GM12874 (cell line): ENCODE data around the gene RXFP3.

ENCODE experiments used
- CTCF ChIP-seq: IDR thresholded peaks from 2 replicates; pipeline ENCODE4 v1.5.1; 2011; ENCODE audit warnings: low read depth, mild to moderate bottlenecking, control low read depth, low read length, moderate library complexity; ENCODE audit not compliant: insufficient read depth

RXFP3 gene

GRCh38 chr5:33975852-33976251 is 39.7 kb downstream of the RXFP3 start:
- TF ChIP-seq CTCF = no peak

DNA sequence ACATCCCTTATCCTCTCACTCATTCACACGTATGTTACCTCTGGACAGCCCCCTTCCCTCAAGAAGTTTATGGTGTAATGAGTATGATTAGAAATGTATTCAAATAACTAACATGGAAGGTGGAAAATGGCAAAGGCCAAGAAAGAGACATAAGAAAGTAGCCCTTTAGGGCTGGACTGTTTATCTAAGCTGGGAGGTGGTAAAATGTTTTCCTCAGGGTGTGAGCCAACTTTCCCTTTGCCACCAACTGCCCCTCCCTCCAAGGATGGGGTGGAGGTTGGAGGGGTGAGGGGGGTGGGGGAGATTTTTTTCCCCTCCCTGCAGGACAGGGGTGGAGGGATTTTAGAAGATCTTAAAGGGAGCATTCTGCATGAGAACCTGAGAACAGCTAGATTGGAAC is 40.1 kb downstream of the RXFP3 start:
- TF ChIP-seq CTCF = no peak

DNA sequence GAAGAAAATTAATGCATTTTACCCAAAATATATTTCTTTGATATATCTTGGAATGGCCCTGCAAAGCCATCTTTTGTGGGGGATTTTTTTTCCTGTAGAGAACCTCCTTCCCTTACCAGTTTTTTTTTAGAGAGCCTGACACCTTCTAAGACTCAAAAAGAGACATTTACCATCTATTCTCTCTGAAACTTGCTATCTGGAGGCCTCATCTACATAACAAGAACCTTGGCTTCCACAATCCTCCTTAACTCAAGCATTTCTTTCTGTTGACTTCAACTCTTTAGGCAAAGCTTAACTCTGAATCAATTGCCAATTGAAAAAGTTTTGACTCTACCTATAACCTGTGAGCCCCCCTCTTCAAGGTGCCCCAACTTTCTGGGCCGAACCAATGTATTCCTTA is 42.1 kb downstream of the RXFP3 start:
- no peak for TF ChIP-seq CTCF

- no peak for TF ChIP-seq CTCF
These were observed 43.8 kb downstream of the RXFP3 start for GRCh38 chr5:33980030-33980429.

- no peak for TF ChIP-seq CTCF
These were observed 45.4 kb downstream of the RXFP3 start for GRCh38 chr5:33981408-33982162.

DNA sequence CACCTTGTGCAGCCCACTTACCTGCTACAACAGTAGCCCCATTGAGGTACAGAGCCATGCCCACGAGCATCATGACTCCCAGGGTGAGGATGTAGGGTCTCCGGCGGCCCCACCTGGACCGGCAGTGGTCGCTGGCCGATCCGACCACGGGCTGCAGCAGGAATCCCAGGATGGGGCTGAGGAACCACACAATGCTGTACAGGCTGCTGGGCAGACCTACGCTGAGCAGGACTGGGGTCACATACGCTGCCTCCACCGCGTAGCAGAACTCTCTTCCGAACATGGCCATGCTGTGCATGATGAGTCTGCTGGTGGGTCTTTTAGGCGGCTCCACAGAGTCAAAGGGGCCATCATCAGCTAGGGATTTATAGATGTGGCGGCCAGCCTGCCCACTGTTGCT is 48.0 kb downstream of the RXFP3 start:
- TF ChIP-seq CTCF = no peak

DNA sequence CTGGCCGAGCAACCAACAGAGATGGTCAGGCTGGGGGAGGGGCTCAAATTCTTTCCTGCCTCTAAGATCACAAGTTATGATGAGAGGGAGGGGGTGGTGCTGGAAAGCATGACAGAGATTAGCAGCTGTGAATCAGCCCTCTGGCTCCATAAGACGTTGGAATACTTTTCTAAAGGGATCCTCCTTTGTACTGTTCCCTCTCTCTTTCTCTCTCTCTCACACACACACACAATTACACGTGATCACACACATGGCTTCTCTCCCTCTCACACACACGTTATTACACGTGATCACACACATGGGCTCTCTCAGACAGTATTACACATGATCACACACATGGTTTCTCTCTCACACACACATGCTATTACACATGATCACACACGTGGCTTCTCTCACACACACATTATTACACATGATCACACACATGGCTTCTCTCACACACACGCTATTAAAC is 48.5 kb downstream of the RXFP3 start, which contains the start of gene SLC45A2:
Gene SLC45A2 (minus strand): TSS at position 23 of the 454 bp plus-strand sequence. CDS start 110 bp downstream, outside the sequence.
- TF ChIP-seq CTCF = no peak
